ENCODE data around the gene TCAF2. TPM values are rescaled to one million over a fixed set of nuclear protein-coding genes. Genes with fewer than 3 reads are reported as not detected.

The TCAF2 gene
- total RNA-seq, 2 experiments from 2014 or later = 27.5 to 29.4 TPM

Other genes starting within 250 kb of the TCAF2 start
- 100 to 1,000 TPM; 105 to 107 TPM for gene ZYX, start 239.6 kb upstream of the TCAF2 start, total RNA-seq
- gene EPHA1, start 212.1 kb upstream of the TCAF2 start, total RNA-seq = under 1 TPM; 0.69 to 0.82 TPM
- not detected for gene TAS2R60, start 177.5 kb upstream of the TCAF2 start, total RNA-seq
- gene TAS2R41, start 143.1 kb upstream of the TCAF2 start, total RNA-seq = not detected
- gene CTAGE15, start 49.2 kb upstream of the TCAF2 start, total RNA-seq = under 1 TPM in 1 of 2 experiments, not detected in 1; 0.42 TPM
- gene CTAGE6, start 136.7 kb downstream of the TCAF2 start, total RNA-seq = under 1 TPM; 0.36 to 0.52 TPM